RWPE1 (cell line): ENCODE measurements around the gene DET1.

Experiments
- CTCF ChIA-PET: fragments of 350-600 bp; sonication (Branson Sonifier 250); formaldehyde crosslinking; extraction: SDS; loops from one replicate; lab custom pipeline; 2021; lab: Yijun Ruan, JAX
- POLR2A ChIA-PET: fragments of 400-600 bp; formaldehyde crosslinking; extraction: SDS; loops from one replicate; lab custom pipeline; 2020; ENCODE audit warnings: antibody characterized with exemption; ENCODE audit not compliant: low non-redundant PET; lab: Yijun Ruan, JAX
- DNase-seq: peaks from one replicate; pipeline ENCODE4 v3.0.0; 2012; ENCODE audit warnings: low spot score
- H3K27ac ChIP-seq: fragments of 450-650 bp; 2 replicates; pipeline ENCODE4 v1.5.1; 2017
- CTCF ChIP-seq: fragments of 450-650 bp; conservative IDR thresholded peaks from 2 replicates; pipeline ENCODE4 v1.5.1; 2017; ENCODE audit warnings: low read depth, mild to moderate bottlenecking

DET1 gene

GRCh38 chr15:88487796-88488523, 58.5 kb downstream of the DET1 start:
- DNase-seq = no peak
- POLR2A ChIA-PET = no interaction called here
- no peak overlapping the region for H3K27ac ChIP-seq
- TF ChIP-seq CTCF = no peak
- CTCF ChIA-PET = no interaction called here

GRCh38 chr15:88487178-88487795, 59.2 kb downstream of the DET1 start:
- TF ChIP-seq CTCF = no peak
- no peak overlapping the region for H3K27ac ChIP-seq
- no peak for DNase-seq
- POLR2A ChIA-PET = no interaction called here
- CTCF ChIA-PET = no interaction called here

- TF ChIP-seq CTCF = no peak
- no peak for DNase-seq
- CTCF ChIA-PET = no interaction called here
Measured at GRCh38 chr15:88484682-88485331, 61.7 kb downstream of the DET1 start.

GRCh38 chr15:88482263-88482662, 64.2 kb downstream of the DET1 start:
- CTCF ChIA-PET = no interaction called here
- POLR2A ChIA-PET = no interaction called here
- TF ChIP-seq CTCF = no peak
- H3K27ac ChIP-seq = no peak overlapping the region
- DNase-seq = no peak

More at GRCh38 chr15:88484682-88485331, 61.7 kb downstream of the DET1 start:
- no peak overlapping the region for H3K27ac ChIP-seq
- POLR2A ChIA-PET = no interaction called here

GRCh38 chr15:88480981-88481380, 65.5 kb downstream of the DET1 start:
- ChIA-PET POLR2A (no interaction called here), CTCF (no interaction called here)
- DNase-seq = no peak
- H3K27ac ChIP-seq = no peak overlapping the region
- TF ChIP-seq CTCF = no peak

- H3K27ac ChIP-seq = no peak overlapping the region
- ChIA-PET CTCF (no interaction called here), POLR2A (no interaction called here)
- TF ChIP-seq CTCF = no peak
- DNase-seq = no peak
Measured at GRCh38 chr15:88479169-88479568, 67.3 kb downstream of the DET1 start.
